ENCODE results near the gene TMPRSS11B. TPM values are rescaled to one million over a fixed set of nuclear protein-coding genes. Genes with fewer than 3 reads are reported as not detected.
"Not testable (repeated sequence)": the region's sequence is repeated elsewhere in the genome, so short reads cannot be mapped to it uniquely, and the experiment has no call there.

Gene TMPRSS11B
- total RNA-seq, 1 experiment from 2014 or later = not detected

- not testable (repeated sequence) for H2AFZ ChIP-seq (ENCODE audit: low read depth, low read length, poor library complexity, severe bottlenecking)
These were observed 36.6 kb upstream of the TMPRSS11B start for GRCh38 chr4:68281796-68282740.

DNA sequence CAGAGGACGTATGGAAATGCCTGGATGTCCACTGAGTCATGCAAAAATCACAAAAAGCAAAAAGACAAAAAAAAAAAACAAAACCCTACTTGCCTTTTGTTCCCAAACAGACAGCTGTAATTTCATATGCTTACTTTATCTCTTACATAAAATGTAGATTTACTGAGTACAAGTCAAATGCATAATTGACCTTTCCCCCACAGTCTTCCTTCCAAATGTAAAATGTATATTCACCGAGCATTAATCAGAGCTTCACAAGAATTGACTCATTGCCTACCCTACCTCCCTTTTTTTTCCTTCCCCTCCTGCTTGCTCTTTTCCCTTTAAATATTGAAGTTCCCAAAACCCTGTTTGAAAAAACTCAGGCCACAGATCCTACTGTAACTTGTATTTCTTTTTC lies 32.5 kb upstream of the TMPRSS11B start:
- Histone ChIP-seq H3K27ac (ENCODE audit: low read depth, low read length) (no peak overlapping the region), H3K27me3 (ENCODE audit: insufficient read depth, low read length) (no peaks in the 10 kb centered on the region), H3K4me1 (ENCODE audit: control insufficient read depth in 1 of 2, insufficient read depth in 2 of 2, low read length in 2 of 2) (no peaks in the 10 kb centered on the region), H3K4me2 (ENCODE audit: low read length) (no peak overlapping the region), H4K20me1 (ENCODE audit: insufficient read depth) (no peaks in the 10 kb centered on the region), H3K9ac (ENCODE audit: low read length) (no peak overlapping the region), H2AFZ (ENCODE audit: low read depth, low read length, poor library complexity, severe bottlenecking) (no peak overlapping the region), H3K79me2 (ENCODE audit: insufficient read depth, low read length) (no peaks in the 10 kb centered on the region), H3K36me3 (ENCODE audit: control insufficient read depth in 1 of 2, insufficient read depth in 2 of 2, low read length in 2 of 2) (no peaks in the 10 kb centered on the region), H3K4me3 (replicated peaks in 1 of 2; ENCODE audit: low read depth in 1 of 2, low read length in 2 of 2) (no peak overlapping the region), H3K9me2 (ENCODE audit: insufficient read depth) (no peaks in the 10 kb centered on the region), H3K9me3 (ENCODE audit: control insufficient read depth in 1 of 2, insufficient read depth in 1 of 2, low read depth in 1 of 2, low read length in 2 of 2) (no peaks in the 10 kb centered on the region)
- ChIA-PET POLR2A (no interaction called here), CTCF (no interaction called here), RAD21 (ENCODE audit: low non-redundant PET in 1 of 2, low total read pairs in 2 of 2, uncharacterized antibody in 2 of 2, unreplicated experiment in 2 of 2) (no interaction called here)
- DNase-seq (ENCODE audit: low read depth, low spot score) (no peak), ATAC-seq (no peak)
- intact Hi-C loops (cut with micrococcal nuclease) = loop anchor here (10.0 kb wide), 1 partner anchor 197 kb away; no protein-coding TSS in a partner anchor
- no peak for TF ChIP-seq JUND (IDR thresholded peaks at IDR 0.05)
- TF ChIP-seq SIN3A (IDR thresholded peaks at IDR 0.05; ENCODE audit: low read depth) = no peak
- TF ChIP-seq, protein P1, sequence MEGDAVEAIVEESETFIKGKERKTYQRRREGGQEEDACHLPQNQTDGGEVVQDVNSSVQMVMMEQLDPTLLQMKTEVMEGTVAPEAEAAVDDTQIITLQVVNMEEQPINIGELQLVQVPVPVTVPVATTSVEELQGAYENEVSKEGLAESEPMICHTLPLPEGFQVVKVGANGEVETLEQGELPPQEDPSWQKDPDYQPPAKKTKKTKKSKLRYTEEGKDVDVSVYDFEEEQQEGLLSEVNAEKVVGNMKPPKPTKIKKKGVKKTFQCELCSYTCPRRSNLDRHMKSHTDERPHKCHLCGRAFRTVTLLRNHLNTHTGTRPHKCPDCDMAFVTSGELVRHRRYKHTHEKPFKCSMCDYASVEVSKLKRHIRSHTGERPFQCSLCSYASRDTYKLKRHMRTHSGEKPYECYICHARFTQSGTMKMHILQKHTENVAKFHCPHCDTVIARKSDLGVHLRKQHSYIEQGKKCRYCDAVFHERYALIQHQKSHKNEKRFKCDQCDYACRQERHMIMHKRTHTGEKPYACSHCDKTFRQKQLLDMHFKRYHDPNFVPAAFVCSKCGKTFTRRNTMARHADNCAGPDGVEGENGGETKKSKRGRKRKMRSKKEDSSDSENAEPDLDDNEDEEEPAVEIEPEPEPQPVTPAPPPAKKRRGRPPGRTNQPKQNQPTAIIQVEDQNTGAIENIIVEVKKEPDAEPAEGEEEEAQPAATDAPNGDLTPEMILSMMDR (IDR thresholded peaks at IDR 0.05 in 2 of 3, conservative IDR thresholded peaks at IDR 0.05 in 1 of 3; ENCODE audit: borderline replicate concordance in 1 of 3, insufficient read depth in 1 of 3, low read depth in 2 of 3, low read length in 2 of 3) = no peak
- no peak for TF ChIP-seq EZH2 (IDR thresholded peaks at IDR 0.05)
- no peak for TF ChIP-seq ZNF274 (IDR thresholded peaks at IDR 0.05; ENCODE audit: low read depth, low read length)
- TF ChIP-seq POLR2AphosphoS5 (IDR thresholded peaks at IDR 0.05; ENCODE audit: low read depth, low read length) = no peak
- TF ChIP-seq RAD21 (IDR thresholded peaks at IDR 0.05; ENCODE audit: low read depth) = no peak
- no peak for TF ChIP-seq EGR1 (IDR thresholded peaks at IDR 0.05; ENCODE audit: low read depth)
- TF ChIP-seq FOSL1 (IDR thresholded peaks at IDR 0.05; ENCODE audit: low read depth) = no peak
- no peak for TF ChIP-seq CBX3 (IDR thresholded peaks at IDR 0.05; ENCODE audit: low read depth)
- TF ChIP-seq, protein P2, sequence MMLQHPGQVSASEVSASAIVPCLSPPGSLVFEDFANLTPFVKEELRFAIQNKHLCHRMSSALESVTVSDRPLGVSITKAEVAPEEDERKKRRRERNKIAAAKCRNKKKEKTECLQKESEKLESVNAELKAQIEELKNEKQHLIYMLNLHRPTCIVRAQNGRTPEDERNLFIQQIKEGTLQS (IDR thresholded peaks at IDR 0.05) = no peak
- no peak for TF ChIP-seq POLR2A (IDR thresholded peaks at IDR 0.05; ENCODE audit: borderline replicate concordance, extremely low read depth, insufficient read depth, insufficient read length)
- TF ChIP-seq MAX (IDR thresholded peaks at IDR 0.05) = no peak
- no peak for TF ChIP-seq ELF1 (IDR thresholded peaks at IDR 0.05; ENCODE audit: borderline replicate concordance, low read depth)
- no peak for TF ChIP-seq EZH2phosphoT487 (IDR thresholded peaks at IDR 0.05; ENCODE audit: borderline replicate concordance)
- no TSS peak for BruUV-seq (replicated peaks)

More at GRCh38 chr4:68281796-68282740, 36.6 kb upstream of the TMPRSS11B start:
- H3K9me2 ChIP-seq (ENCODE audit: insufficient read depth); H3K4me1 ChIP-seq (ENCODE audit: control insufficient read depth in 1 of 2, insufficient read depth in 2 of 2, low read length in 2 of 2); RAD21 ChIA-PET (ENCODE audit: low non-redundant PET in 1 of 2, low total read pairs in 2 of 2, uncharacterized antibody in 2 of 2, unreplicated experiment in 2 of 2); H3K4me3 ChIP-seq (replicated peaks in 1 of 2; ENCODE audit: low read depth in 1 of 2, low read length in 2 of 2); H4K20me1 ChIP-seq (ENCODE audit: insufficient read depth); H3K9ac ChIP-seq (ENCODE audit: low read length); intact Hi-C loops (cut with micrococcal nuclease); ATAC-seq; H3K4me2 ChIP-seq (ENCODE audit: low read length); H3K79me2 ChIP-seq (ENCODE audit: insufficient read depth, low read length); DNase-seq (ENCODE audit: low read depth, low spot score); CTCF ChIA-PET; H3K27me3 ChIP-seq (ENCODE audit: insufficient read depth, low read length); H3K9me3 ChIP-seq (ENCODE audit: control insufficient read depth in 1 of 2, insufficient read depth in 1 of 2, low read depth in 1 of 2, low read length in 2 of 2); POLR2A ChIA-PET; H3K27ac ChIP-seq (ENCODE audit: low read depth, low read length); BruUV-seq (replicated peaks); H3K36me3 ChIP-seq (ENCODE audit: control insufficient read depth in 1 of 2, insufficient read depth in 2 of 2, low read length in 2 of 2): not testable (repeated sequence)
